HG03066 (cell line): Measurements from ENCODE around the gene RAP1GAP.

Source experiments
- ATAC-seq: cut with Tn5 transposase; IDR thresholded peaks from one replicate; pipeline ENCODE4 v1.9.1; 2021; ENCODE audit warnings: low read depth; ENCODE audit not compliant: unreplicated experiment

The RAP1GAP gene

GRCh38 chr1:21596628-21597027, 72.5 kb downstream of the RAP1GAP start:
- ATAC-seq: no peak

- no peak for ATAC-seq
Measured at GRCh38 chr1:21596174-21596573, 73.0 kb downstream of the RAP1GAP start.

- no peak for ATAC-seq
Measured at GRCh38 chr1:21594935-21595897, 73.9 kb downstream of the RAP1GAP start.

GRCh38 chr1:21594501-21594900, 74.7 kb downstream of the RAP1GAP start:
- no peak for ATAC-seq

- no peak for ATAC-seq
Measured at GRCh38 chr1:21593231-21593630, 75.9 kb downstream of the RAP1GAP start.

- ATAC-seq: no peak
Measured at GRCh38 chr1:21592086-21592865, 76.9 kb downstream of the RAP1GAP start.

GRCh38 chr1:21590934-21591333, 78.2 kb downstream of the RAP1GAP start:
- no peak for ATAC-seq

- ATAC-seq: no peak
Measured at GRCh38 chr1:21590126-21590880, 78.9 kb downstream of the RAP1GAP start.

GRCh38 chr1:21589618-21590017, 79.5 kb downstream of the RAP1GAP start:
- no peak for ATAC-seq

GRCh38 chr1:21587602-21587953, 81.6 kb downstream of the RAP1GAP start:
- no peak for ATAC-seq

- ATAC-seq: no peak
Measured at GRCh38 chr1:21586846-21587601, 82.1 kb downstream of the RAP1GAP start.

- ATAC-seq: no peak
Measured at GRCh38 chr1:21586222-21586621, 82.9 kb downstream of the RAP1GAP start.

GRCh38 chr1:21585037-21585436, 84.1 kb downstream of the RAP1GAP start:
- ATAC-seq: no peak

GRCh38 chr1:21584096-21584495, 85.1 kb downstream of the RAP1GAP start:
- ATAC-seq: no peak

GRCh38 chr1:21579791-21580190, 89.4 kb downstream of the RAP1GAP start:
- ATAC-seq: no peak

- ATAC-seq: no peak
Measured at GRCh38 chr1:21577933-21578332, 91.2 kb downstream of the RAP1GAP start.

GRCh38 chr1:21577324-21577723, 91.8 kb downstream of the RAP1GAP start:
- ATAC-seq: no peak

GRCh38 chr1:21576798-21577187, 92.4 kb downstream of the RAP1GAP start:
- no peak for ATAC-seq

GRCh38 chr1:21576031-21576797, 92.9 kb downstream of the RAP1GAP start:
- no peak for ATAC-seq
